ENCODE data around the gene SART3. TPM values are rescaled to one million over a fixed set of nuclear protein-coding genes. Genes with fewer than 3 reads are reported as not detected.

SART3 gene
- 77.7 to 82.5 TPM (median 77.7 TPM) in 3 replicates for total RNA-seq

GRCh38 chr12:108560752-108561719 lies at the start of gene SART3:
Gene SART3, minus strand, starts transcription at chr12:108561173. Its CDS starts 19 bp downstream, at chr12:108561154.
- Mint-ChIP-seq H3K9me3 (no peaks in the 10 kb centered on the region), H3K4me1 (peaks cover 39% of the 10 kb centered on the region), H3K27ac (peak within 1 kb of the TSS; percentile 100), H3K27me3 (ENCODE audit: low read depth) (no peaks in the 10 kb centered on the region), H3K36me3 (peaks cover 6% of the 10 kb centered on the region), H3K4me3 (peak within 1 kb of the TSS; percentile 100)
- no peak for TF ChIP-seq CTCF (IDR thresholded peaks at IDR 0.05; ENCODE audit: unreplicated experiment)
- DNase-seq (ENCODE audit: low spot score in 2 of 2, unreplicated experiment in 2 of 2) = peak in 1 of 2 experiments; percentile 76

GRCh38 chr12:108610336-108610815 lies 49.4 kb upstream of the SART3 start:
- H3K36me3 Mint-ChIP-seq = no peaks in the 10 kb centered on the region
- H3K4me1 Mint-ChIP-seq = peaks cover 3% of the 10 kb centered on the region
- TF ChIP-seq CTCF (IDR thresholded peaks at IDR 0.05; ENCODE audit: unreplicated experiment) = no peak
- DNase-seq (ENCODE audit: low spot score in 2 of 2, unreplicated experiment in 2 of 2) = no peak
- H3K9me3 Mint-ChIP-seq = no peaks in the 10 kb centered on the region
- no peak overlapping the region for H3K27ac Mint-ChIP-seq
- no peaks in the 10 kb centered on the region for H3K27me3 Mint-ChIP-seq (ENCODE audit: low read depth)
- no peak overlapping the region for H3K4me3 Mint-ChIP-seq

GRCh38 chr12:108609537-108610335 lies 48.8 kb upstream of the SART3 start:
- no peak overlapping the region for H3K4me3 Mint-ChIP-seq
- peak in 1 of 2 experiments; percentile 63 for DNase-seq (ENCODE audit: low spot score in 2 of 2, unreplicated experiment in 2 of 2)
- H3K9me3 Mint-ChIP-seq = no peaks in the 10 kb centered on the region
- no peak for TF ChIP-seq CTCF (IDR thresholded peaks at IDR 0.05; ENCODE audit: unreplicated experiment)
- no peak overlapping the region for H3K27ac Mint-ChIP-seq
- no peaks in the 10 kb centered on the region for H3K36me3 Mint-ChIP-seq
- H3K27me3 Mint-ChIP-seq (ENCODE audit: low read depth) = no peaks in the 10 kb centered on the region
- peaks cover 3% of the 10 kb centered on the region for H3K4me1 Mint-ChIP-seq

- Mint-ChIP-seq H3K27me3 (ENCODE audit: low read depth) (no peaks in the 10 kb centered on the region), H3K36me3 (no peaks in the 10 kb centered on the region), H3K9me3 (no peaks in the 10 kb centered on the region), H3K4me1 (peaks cover 7% of the 10 kb centered on the region), H3K27ac (peak overlapping the region; percentile 30), H3K4me3 (no peak overlapping the region)
- no peak for DNase-seq (ENCODE audit: low spot score in 2 of 2, unreplicated experiment in 2 of 2)
- TF ChIP-seq CTCF (IDR thresholded peaks at IDR 0.05; ENCODE audit: unreplicated experiment) = no peak
These were observed 47.6 kb upstream of the SART3 start for GRCh38 chr12:108608616-108609015.

GRCh38 chr12:108607981-108608600 lies 47.1 kb upstream of the SART3 start:
- TF ChIP-seq CTCF (IDR thresholded peaks at IDR 0.05; ENCODE audit: unreplicated experiment) = no peak
- H3K4me1 Mint-ChIP-seq = peaks cover 7% of the 10 kb centered on the region
- DNase-seq (ENCODE audit: low spot score in 2 of 2, unreplicated experiment in 2 of 2) = no peak
- no peak overlapping the region for H3K4me3 Mint-ChIP-seq
- H3K9me3 Mint-ChIP-seq = no peaks in the 10 kb centered on the region
- H3K27me3 Mint-ChIP-seq (ENCODE audit: low read depth) = no peaks in the 10 kb centered on the region
- H3K36me3 Mint-ChIP-seq = no peaks in the 10 kb centered on the region
- peak overlapping the region; percentile 30 for H3K27ac Mint-ChIP-seq
